ENCODE results near the gene YIPF1. TPM values are rescaled to one million over a fixed set of nuclear protein-coding genes. Genes with fewer than 3 reads are reported as not detected.

Gene YIPF1
- total RNA-seq, 1 donor from 2014 or later = 18.5 TPM

- H3K36me3 Mint-ChIP-seq (ENCODE audit: low read depth) = peaks cover 44% of the 10 kb centered on the region
- DNase-seq = no peak
- no peak overlapping the region for H3K4me3 Mint-ChIP-seq
- H3K9me3 Mint-ChIP-seq = no peaks in the 10 kb centered on the region
- intact Hi-C loops (cut with micrococcal nuclease) = loop anchor here (1.0 to 2.0 kb wide), 6 partner anchors 18 to 949 kb away; no protein-coding TSS in a partner anchor
- H3K27me3 Mint-ChIP-seq = no peaks in the 10 kb centered on the region
- ChIA-PET CTCF (interaction anchor here (0.6 to 7.6 kb wide), 25 partner anchors 8 to 952 kb away, joined by 3 to 157 read pairs (median 5); partner anchors contain the start of genes IFT25 and LRRC42), POLR2A (interaction anchor here (1.4 to 3.4 kb wide), 2 partner anchors 8 to 85 kb away, joined by 3 to 13 read pairs; partner anchors contain the start of genes IFT25 and LRRC42)
- ATAC-seq (ENCODE audit: low read depth) = peak; percentile 68
- no peak overlapping the region for H3K27ac Mint-ChIP-seq
- peak; percentile 42 for TF ChIP-seq CTCF (IDR thresholded peaks at IDR 0.05)
- peaks cover 25% of the 10 kb centered on the region for H3K4me1 Mint-ChIP-seq
These were observed 28.6 kb downstream of the YIPF1 start for GRCh38 chr1:53860967-53861411.

GRCh38 chr1:53851571-53852285 lies 37.9 kb downstream of the YIPF1 start:
- POLR2A ChIA-PET = no interaction called here
- CTCF ChIA-PET = interaction anchor here (0.7 to 1.6 kb wide), 2 partner anchors 9 to 108 kb away, joined by 3 to 8 read pairs; no protein-coding TSS in a partner anchor
- Mint-ChIP-seq H3K9me3 (peaks cover 4% of the 10 kb centered on the region), H3K36me3 (ENCODE audit: low read depth) (peaks cover 55% of the 10 kb centered on the region), H3K4me1 (no peaks in the 10 kb centered on the region), H3K27me3 (no peaks in the 10 kb centered on the region), H3K4me3 (no peak overlapping the region), H3K27ac (no peak overlapping the region)
- TF ChIP-seq CTCF (IDR thresholded peaks at IDR 0.05) = no peak
- no peak for DNase-seq
- intact Hi-C loops (cut with micrococcal nuclease) = no loop called here
- no peak for ATAC-seq (ENCODE audit: low read depth)

GRCh38 chr1:53850082-53850673 lies 39.4 kb downstream of the YIPF1 start:
- CTCF ChIA-PET = interaction anchor here (0.7 kb wide), 1 partner anchor 11 kb away, joined by 4 read pairs; no protein-coding TSS in a partner anchor
- no peak for TF ChIP-seq CTCF (IDR thresholded peaks at IDR 0.05)

GRCh38 chr1:53847980-53848379 lies 41.6 kb downstream of the YIPF1 start:
- peaks cover 26% of the 10 kb centered on the region for H3K36me3 Mint-ChIP-seq (ENCODE audit: low read depth)
- no peak for TF ChIP-seq CTCF (IDR thresholded peaks at IDR 0.05)
- no peaks in the 10 kb centered on the region for H3K27me3 Mint-ChIP-seq
- CTCF ChIA-PET = interaction anchor here (2.1 kb wide), 1 partner anchor 13 kb away, joined by 10 read pairs; no protein-coding TSS in a partner anchor
- ATAC-seq (ENCODE audit: low read depth) = no peak
- intact Hi-C loops (cut with micrococcal nuclease) = no loop called here
- H3K27ac Mint-ChIP-seq = no peak overlapping the region
- POLR2A ChIA-PET = no interaction called here
- H3K4me1 Mint-ChIP-seq = no peaks in the 10 kb centered on the region
- peaks cover 4% of the 10 kb centered on the region for H3K9me3 Mint-ChIP-seq
- no peak for DNase-seq
- no peak overlapping the region for H3K4me3 Mint-ChIP-seq

More at GRCh38 chr1:53850082-53850673, 39.4 kb downstream of the YIPF1 start:
- Mint-ChIP-seq H3K4me3 (no peak overlapping the region), H3K9me3 (peaks cover 4% of the 10 kb centered on the region), H3K27me3 (no peaks in the 10 kb centered on the region), H3K4me1 (no peaks in the 10 kb centered on the region), H3K27ac (no peak overlapping the region), H3K36me3 (ENCODE audit: low read depth) (peaks cover 43% of the 10 kb centered on the region)
- ATAC-seq (ENCODE audit: low read depth) = no peak
- intact Hi-C loops (cut with micrococcal nuclease) = no loop called here
- no peak for DNase-seq
- POLR2A ChIA-PET = interaction anchor here (0.5 kb wide), 1 partner anchor 11 kb away, joined by 3 read pairs; no protein-coding TSS in a partner anchor

- Mint-ChIP-seq H3K9me3 (peaks cover 7% of the 10 kb centered on the region), H3K27ac (no peak overlapping the region)
These were observed 47.2 kb downstream of the YIPF1 start for GRCh38 chr1:53842347-53842746.

More at GRCh38 chr1:53842347-53842746, 47.2 kb downstream of the YIPF1 start:
- H3K4me1 Mint-ChIP-seq = peaks cover 8% of the 10 kb centered on the region
- ChIA-PET CTCF (no interaction called here), POLR2A (no interaction called here)
- intact Hi-C loops (cut with micrococcal nuclease) = no loop called here
- H3K4me3 Mint-ChIP-seq = no peak overlapping the region
- H3K36me3 Mint-ChIP-seq (ENCODE audit: low read depth) = peaks cover 8% of the 10 kb centered on the region
- TF ChIP-seq CTCF (IDR thresholded peaks at IDR 0.05) = no peak
- DNase-seq (no peak), ATAC-seq (ENCODE audit: low read depth) (no peak)
- no peaks in the 10 kb centered on the region for H3K27me3 Mint-ChIP-seq
